GM18517 (cell line): ENCODE measurements around the gene ZNF438.
A peak's percentile ranks its signal among the peaks of the same experiment; 100 is the strongest.
"Not testable (repeated sequence)": the region's sequence is repeated elsewhere in the genome, so short reads cannot be mapped to it uniquely, and the experiment has no call there.

Source experiments
- ATAC-seq: cut with Tn5 transposase; IDR thresholded peaks from one replicate; pipeline ENCODE4 v1.9.1; 2021; ENCODE audit warnings: mild to moderate bottlenecking, moderate library complexity; ENCODE audit not compliant: unreplicated experiment

Gene ZNF438

GRCh38 chr10:31055573-31056251, 24.0 kb upstream of the ZNF438 start:
- no peak for ATAC-seq

GRCh38 chr10:31051703-31052102, 20.0 kb upstream of the ZNF438 start:
- no peak for ATAC-seq

GRCh38 chr10:31042670-31043069, 11.0 kb upstream of the ZNF438 start:
- no peak for ATAC-seq

GRCh38 chr10:31041011-31041410, 9.3 kb upstream of the ZNF438 start:
- ATAC-seq, result no peak

- not testable (repeated sequence) for ATAC-seq
Observed at GRCh38 chr10:31039006-31039405, 7.3 kb upstream of the ZNF438 start.

- ATAC-seq, result no peak
Observed at GRCh38 chr10:31037749-31038148, 6.1 kb upstream of the ZNF438 start.

GRCh38 chr10:31036209-31036608, 4.5 kb upstream of the ZNF438 start:
- no peak for ATAC-seq

GRCh38 chr10:31035266-31035798, 3.7 kb upstream of the ZNF438 start:
- ATAC-seq, result no peak

- no peak for ATAC-seq
Observed at GRCh38 chr10:31034098-31034909, 2.6 kb upstream of the ZNF438 start.

- no peak for ATAC-seq
Observed at GRCh38 chr10:31033147-31033546, 1.5 kb upstream of the ZNF438 start.

GRCh38 chr10:31032258-31033132, 830 bp upstream of the ZNF438 start:
- peak; percentile 62 for ATAC-seq

- peak; percentile 2 for ATAC-seq
Observed at GRCh38 chr10:31031205-31031557, 484 bp downstream of the ZNF438 start.

GRCh38 chr10:31030800-31031199, 865 bp downstream of the ZNF438 start:
- ATAC-seq, result no peak

- no peak for ATAC-seq
Observed at GRCh38 chr10:31030260-31030659, 1.4 kb downstream of the ZNF438 start.

- no peak for ATAC-seq
Observed at GRCh38 chr10:31028081-31028480, 3.6 kb downstream of the ZNF438 start.

- not testable (repeated sequence) for ATAC-seq
Observed at GRCh38 chr10:31026279-31026678, 5.4 kb downstream of the ZNF438 start.

GRCh38 chr10:31025142-31025541, 6.5 kb downstream of the ZNF438 start:
- no peak for ATAC-seq

- ATAC-seq, result no peak
Observed at GRCh38 chr10:31023558-31023957, 8.1 kb downstream of the ZNF438 start.

- no peak for ATAC-seq
Observed at GRCh38 chr10:31020209-31020608, 11.5 kb downstream of the ZNF438 start.

- no peak for ATAC-seq
Observed at GRCh38 chr10:31018962-31019361, 12.7 kb downstream of the ZNF438 start.

GRCh38 chr10:31018356-31018750, 13.3 kb downstream of the ZNF438 start:
- no peak for ATAC-seq
